Prostate gland (tissue), 2 donors: ENCODE results near the gene SMIM21.

Experiments
- POLR2A ChIP-seq: fragments of 450-650 bp; IDR thresholded peaks from one replicate; pipeline ENCODE4 v1.6.1; 2016; ENCODE audit warnings: antibody characterized with exemption, mild to moderate bottlenecking
- POLR2AphosphoS5 ChIP-seq: sonication (generic); formaldehyde crosslinking; IDR thresholded peaks from one replicate; pipeline ENCODE4 v1.6.1; 2017; ENCODE audit warnings: antibody characterized with exemption
- TF ChIP-seq, protein P1 (sequence below), 4 experiments: fragments of 200-600 bp in 2 of 4; fragments of 450-650 bp in 2 of 4; sonication (generic) in 2 of 4; IDR thresholded peaks; 1 replicate in 3 of 4; 2 replicates in 1 of 4; pipeline ENCODE4 v1.5.1; 2016 to 2019; ENCODE audit warnings: antibody characterized with exemption in 4 of 4, mild to moderate bottlenecking in 2 of 4, moderate library complexity in 2 of 4

DNA sequence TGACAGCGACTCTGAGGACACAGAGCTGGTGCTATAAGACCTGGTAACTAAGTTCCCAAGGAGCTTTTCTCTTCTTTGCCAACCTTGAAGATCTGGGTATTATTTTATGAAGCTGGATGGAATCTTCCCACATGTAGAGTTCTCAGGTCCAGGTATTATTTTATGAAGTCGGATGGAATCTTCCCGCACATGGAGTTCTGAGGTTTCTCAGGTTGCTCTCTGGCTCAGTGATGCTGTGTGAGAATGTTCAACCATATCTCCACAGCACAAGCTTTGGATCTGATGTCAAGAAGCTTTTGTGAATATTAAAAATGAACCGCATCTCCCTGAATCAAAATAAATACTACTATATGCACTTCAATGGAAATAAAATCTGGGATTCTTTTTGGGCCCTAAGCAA, at the start of gene SMIM21:
- TF ChIP-seq POLR2A, result no peak
- TF ChIP-seq, protein P1, sequence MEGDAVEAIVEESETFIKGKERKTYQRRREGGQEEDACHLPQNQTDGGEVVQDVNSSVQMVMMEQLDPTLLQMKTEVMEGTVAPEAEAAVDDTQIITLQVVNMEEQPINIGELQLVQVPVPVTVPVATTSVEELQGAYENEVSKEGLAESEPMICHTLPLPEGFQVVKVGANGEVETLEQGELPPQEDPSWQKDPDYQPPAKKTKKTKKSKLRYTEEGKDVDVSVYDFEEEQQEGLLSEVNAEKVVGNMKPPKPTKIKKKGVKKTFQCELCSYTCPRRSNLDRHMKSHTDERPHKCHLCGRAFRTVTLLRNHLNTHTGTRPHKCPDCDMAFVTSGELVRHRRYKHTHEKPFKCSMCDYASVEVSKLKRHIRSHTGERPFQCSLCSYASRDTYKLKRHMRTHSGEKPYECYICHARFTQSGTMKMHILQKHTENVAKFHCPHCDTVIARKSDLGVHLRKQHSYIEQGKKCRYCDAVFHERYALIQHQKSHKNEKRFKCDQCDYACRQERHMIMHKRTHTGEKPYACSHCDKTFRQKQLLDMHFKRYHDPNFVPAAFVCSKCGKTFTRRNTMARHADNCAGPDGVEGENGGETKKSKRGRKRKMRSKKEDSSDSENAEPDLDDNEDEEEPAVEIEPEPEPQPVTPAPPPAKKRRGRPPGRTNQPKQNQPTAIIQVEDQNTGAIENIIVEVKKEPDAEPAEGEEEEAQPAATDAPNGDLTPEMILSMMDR (IDR thresholded peaks at IDR 0.05), result no peak
- TF ChIP-seq POLR2AphosphoS5, result no peak
